GM18870 (cell line): ENCODE results near the gene SMC5.
"Not testable (repeated sequence)": the region's sequence is repeated elsewhere in the genome, so short reads cannot be mapped to it uniquely, and the experiment has no call there.

Source experiments
- ATAC-seq: cut with Tn5 transposase; IDR thresholded peaks from one replicate; pipeline ENCODE4 v1.9.1; 2021; ENCODE audit warnings: moderate library complexity; ENCODE audit not compliant: unreplicated experiment

The SMC5 gene

DNA sequence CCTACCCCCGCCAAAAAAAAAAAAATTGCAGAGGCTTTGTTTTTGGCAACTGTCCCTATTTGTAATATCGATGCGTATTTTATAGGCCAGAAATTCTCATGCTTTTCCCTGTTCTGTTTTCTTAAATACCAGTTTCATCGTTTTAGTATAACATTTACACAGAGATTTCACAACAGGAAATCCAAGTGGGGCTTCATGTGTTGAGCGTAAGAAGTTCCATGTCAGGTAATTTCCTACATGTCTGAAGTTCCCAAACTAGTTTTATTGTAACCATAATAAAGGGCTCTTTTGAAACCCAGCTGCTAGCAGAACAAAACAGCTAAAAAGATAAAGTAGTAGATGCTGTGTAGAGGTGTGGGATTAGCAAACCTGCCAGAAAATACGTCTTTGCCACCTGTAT is 4.2 kb downstream of the SMC5 start:
- no peak for ATAC-seq

DNA sequence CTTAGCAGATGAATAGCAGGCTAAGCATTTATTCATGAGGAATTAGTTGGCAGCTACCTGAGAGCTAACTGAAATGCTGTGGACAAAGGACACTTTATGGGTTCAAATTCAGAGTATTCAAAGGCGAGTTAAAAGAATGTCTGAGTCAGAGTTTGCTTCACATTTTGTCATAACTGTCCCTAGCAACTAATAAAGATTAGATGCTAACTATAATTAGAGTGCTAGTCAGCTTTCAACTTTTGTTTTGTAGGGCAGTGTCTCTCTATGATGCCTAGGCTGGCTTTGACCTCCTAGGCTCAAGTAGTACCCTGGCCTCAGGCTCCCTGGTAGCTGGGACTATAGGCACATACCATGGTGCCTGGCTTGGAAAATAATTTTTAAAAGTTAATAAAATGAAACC is 4.6 kb downstream of the SMC5 start:
- ATAC-seq, result no peak

DNA sequence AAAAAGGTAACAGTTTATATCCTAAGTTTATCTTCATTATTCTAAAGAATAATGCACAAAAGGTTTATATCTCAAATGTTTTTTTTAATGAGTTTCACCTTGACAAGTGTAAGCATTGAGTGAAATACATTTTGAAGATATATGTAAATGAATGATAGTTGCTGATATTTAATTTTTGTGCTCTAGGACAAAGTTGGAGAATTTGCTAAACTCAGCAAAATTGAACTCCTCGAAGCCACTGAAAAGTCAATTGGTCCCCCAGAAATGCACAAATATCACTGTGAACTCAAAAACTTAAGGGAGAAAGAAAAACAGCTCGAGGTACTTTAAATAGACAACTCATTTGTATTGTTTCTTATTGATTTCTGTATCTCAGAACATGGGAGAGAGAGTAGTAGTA is 19.5 kb downstream of the SMC5 start:
- ATAC-seq, result no peak

DNA sequence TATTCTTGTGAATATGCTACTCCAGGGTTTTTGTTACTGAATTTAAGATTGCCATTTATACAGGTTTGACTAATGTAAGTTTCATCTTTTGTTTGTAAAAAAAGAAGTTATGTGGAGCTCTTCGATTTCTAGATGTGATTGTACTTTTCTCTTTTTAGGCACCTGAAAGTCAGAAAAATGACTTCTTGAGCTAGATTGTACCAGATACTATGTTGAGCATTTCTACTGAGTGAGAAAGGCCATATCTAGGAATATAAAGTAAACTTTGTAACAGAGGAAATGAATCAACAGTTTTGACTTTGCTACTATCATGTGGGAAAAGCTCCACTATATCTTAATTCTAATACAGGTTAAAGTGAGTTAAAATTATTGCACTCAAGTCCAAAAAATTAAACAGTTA is 25.1 kb downstream of the SMC5 start:
- no peak for ATAC-seq

DNA sequence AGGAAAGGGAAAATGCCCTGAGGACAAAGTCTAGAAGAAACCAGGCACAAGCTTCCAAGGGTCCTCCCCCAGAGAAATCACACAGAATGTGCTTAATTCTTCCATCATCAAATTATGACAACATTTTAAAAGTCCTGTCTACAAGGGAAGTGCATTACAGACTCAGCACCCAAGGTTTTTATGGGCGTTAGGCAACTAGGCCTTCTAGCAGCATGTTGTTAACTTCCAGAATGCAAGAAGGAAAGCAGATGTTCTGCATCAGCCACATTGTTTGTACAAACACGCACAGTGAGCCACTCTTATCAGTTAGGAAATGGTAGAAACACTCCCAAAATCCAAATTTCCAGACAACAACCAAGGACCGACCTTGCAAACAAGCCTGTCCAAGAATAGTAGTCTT is 26.5 kb downstream of the SMC5 start:
- ATAC-seq, result no peak

DNA sequence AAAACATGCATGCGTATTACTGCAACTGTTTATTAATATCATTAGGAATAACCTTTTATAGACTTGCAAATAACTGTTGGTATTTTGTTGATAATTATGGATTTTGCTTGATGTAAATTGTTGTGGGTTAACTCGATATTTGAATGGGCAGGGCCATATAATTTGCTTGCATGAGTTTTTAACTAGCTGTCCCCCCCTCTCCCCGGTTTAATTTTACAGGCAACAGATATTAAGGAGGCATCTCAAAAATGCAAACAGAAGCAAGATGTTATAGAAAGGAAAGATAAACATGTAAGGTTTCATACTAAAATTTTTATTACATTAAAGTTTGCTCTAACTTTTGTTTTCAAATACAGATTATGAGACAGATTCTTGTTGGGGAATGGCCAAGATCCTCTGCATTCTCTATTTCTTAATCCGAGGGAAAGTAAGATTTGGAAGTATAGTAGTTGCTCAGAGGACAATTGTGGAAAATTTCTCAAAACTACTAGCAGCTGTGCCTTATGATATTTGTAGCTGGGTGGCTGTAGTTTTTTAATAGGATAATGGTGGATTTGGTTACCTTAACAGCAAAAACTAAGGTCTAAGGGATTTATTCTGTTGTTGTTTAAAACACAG is 27.3 kb downstream of the SMC5 start:
- no peak for ATAC-seq

DNA sequence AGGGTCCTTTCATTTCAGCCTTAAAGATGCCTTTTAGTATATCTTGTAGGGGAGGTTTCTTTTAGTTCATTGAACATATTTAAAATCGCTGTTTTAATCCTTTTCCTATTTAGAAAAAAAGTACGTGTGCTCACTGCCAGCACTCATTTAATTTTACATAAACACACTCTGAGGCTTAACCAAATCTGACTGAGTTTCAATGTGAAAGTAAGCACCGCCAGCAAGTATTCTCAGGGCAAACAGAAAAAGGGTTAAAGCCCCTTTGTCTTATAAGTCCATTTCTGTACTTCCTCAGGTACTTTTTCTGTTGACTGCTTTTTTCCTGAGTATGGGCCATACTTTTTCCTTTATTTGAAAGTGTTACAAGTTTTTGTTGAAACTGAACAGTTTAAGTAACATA is 31.8 kb downstream of the SMC5 start:
- no peak for ATAC-seq

DNA sequence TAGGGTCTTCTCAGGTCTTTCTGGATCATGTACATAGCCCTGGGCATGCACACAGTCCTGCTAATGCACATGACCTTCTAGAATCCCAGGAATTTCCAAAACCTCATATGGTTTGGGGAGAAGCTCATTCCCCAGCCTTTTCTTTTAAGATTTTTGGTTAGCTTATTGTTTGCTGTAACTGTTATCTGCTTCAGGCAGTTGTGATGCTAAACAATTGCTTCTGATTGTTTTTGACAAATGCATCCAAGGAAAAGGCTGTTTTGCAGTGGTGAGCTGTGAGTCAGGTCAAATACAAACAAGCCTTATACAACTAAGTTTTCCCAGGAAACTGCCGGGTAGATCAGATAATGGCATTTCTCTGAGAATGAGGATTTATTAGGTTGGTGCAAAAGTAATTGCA is 32.7 kb downstream of the SMC5 start:
- no peak for ATAC-seq

DNA sequence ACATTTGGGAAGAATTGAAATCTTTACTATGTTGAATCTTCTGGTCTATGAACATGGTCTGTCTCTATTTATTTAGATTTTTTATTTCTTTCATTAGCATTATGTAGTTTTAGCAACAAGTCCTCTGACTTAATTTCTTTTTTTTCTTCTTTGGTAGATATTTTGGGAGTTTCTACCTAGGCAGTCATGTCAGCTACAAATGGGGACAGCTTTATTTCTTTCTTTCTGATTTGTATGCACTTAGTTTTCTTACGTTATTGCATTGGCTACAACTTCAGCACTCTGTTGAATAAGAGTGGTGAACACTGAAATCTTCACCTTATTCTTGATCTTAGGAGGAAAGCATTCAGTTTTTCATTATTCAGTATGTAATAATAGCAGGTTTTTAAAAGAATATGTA is 33.5 kb downstream of the SMC5 start:
- no peak for ATAC-seq

DNA sequence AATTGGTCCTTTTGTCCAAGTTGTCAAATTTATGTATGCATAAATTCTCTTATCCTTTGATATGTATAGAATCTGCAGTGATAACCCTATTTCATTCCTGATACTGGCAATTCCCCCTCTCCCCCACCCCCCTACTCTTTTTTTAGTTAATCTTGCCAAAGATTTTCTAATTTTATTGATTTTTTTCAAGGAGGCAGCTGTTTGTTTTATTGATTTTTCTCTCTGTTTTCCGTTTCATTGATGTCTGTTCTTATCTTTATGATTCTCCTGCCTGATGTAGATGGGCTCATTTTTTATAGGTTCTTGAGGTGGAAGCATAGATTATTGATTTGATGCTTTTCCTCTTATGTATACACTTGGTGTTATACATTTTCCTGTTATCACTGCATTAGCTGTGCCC is 34.4 kb downstream of the SMC5 start:
- no peak for ATAC-seq

DNA sequence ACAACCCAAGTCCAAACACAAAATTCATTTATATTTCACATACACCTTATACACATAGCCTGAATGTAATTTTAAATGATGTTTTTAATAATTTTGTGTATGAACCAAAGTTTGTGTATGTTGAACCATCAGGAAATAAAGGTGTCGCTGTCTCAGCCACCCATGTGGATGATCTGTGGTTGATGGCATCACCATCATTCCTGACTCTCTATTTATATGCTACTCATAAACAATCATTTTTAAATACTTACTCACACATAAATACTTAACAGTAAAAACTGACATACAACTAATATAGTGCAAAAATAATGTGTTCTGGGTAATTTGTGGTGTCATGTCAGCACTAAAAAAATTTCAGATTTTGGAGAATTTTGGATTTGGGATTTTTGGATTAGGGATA is 38.4 kb downstream of the SMC5 start:
- no peak for ATAC-seq

DNA sequence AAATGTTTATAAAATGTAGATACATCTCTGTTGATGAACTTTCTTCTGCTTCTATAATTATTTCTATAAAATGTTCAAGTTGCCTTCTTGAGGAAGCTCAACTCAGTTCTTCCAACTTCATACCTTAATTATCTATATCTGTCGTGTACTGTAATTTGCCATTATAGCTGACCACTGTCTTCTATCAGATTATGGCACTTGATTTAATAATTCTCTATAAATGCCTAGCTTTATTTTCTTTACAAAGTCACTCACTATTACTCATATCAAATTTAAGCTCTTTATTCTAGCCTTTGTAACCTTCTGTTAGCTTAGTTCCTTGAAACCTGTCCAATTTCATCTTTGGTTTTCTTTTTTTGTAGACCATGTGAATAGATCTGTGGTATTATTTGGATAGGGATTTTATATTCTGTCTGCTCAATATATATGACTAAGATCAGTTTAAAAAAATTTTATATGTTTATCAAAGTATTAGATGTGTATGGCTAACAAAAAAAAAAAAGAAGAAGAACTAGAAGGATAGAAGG is 39.5 kb downstream of the SMC5 start:
- no peak for ATAC-seq

DNA sequence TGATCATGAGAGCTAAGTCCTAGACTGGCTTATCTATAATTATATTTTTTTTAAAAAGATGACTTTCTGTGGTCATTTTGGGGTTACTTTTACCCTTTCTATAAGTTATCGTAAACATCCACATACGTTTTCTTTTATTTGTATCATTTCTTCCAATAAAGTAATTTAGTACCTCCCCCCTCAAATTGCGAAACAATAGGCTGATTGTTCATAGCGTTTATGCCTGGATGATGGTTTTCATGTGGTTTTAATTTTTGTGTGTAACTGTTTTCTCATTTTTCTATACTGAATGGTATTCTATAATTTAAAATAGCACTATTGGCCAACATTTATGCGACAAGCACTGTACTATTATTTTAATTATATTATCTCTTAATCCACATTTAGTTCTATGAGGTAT is 44.5 kb downstream of the SMC5 start:
- no peak for ATAC-seq

DNA sequence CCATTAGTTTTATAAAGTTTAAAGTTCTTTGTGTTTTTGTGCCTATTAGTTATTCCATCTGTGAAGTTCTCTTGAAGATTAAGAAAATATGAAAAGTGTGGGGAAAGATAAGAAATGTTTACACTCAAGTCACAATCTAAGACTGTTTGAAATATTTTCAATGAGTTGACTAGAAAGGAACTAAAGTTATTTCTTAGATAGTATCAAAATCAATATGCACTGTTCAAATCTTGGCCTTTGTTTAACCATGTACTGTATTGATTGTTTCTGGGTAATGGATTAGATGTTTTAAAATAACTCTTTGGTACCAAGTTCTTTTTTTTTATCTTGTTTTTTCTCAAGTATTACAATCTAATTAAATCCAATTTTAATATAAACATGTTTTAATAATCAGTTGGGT is 46.0 kb downstream of the SMC5 start:
- ATAC-seq, result no peak

DNA sequence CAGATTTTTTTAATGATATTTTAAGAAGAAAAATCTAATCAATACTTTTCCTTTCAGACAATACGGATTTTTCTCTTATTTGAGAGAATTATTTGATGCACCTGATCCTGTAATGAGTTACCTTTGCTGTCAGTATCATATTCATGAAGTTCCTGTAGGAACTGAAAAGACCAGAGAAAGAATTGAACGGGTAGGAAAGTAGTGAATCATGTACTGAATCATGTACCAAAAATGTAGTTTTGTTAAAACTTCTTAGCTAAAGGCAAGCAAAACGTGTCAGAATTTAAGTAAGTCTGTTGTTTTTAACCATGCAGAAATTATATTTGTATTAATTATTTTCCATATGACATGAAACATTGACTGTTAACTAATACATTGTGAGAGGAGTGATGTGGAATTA is 56.6 kb downstream of the SMC5 start:
- ATAC-seq, result no peak

DNA sequence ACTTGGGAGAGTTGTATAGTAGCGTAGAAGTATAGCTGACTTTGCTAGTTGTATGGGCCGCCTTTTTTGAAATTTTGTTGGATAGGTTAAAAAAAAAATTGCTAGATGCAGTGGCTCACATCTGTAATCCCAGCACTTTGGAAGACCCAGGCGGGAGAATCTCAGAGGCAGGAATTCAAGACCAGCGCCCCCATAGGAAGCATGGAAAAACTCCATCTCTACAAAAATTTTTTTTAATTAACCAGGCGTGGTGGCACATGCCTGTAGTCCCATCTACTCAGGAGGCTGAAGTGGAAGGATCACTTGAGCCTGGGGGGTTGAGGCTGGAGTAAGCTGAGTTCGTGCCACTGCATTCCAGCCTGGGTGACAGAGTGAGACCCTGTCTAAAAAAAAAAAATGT is 59.2 kb downstream of the SMC5 start:
- ATAC-seq, result no peak

DNA sequence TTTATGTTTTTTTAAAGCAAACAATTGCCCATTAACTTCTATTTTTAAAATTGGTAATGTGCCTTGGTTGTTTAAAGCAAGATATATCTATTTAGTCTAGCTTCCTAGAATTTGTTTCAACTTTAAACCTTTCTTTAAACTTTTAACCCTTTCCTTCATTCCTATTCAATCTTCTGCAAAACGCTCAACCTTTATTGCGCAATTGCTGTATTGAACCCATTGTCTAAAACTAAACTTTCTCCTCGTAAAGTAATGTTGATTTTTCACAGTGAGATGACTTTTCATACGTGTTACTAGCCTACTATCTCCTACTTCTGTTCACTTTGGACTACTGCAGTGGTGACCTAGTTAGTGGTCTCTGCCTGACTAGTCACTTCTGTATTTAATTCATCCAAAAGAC is 63.3 kb downstream of the SMC5 start:
- no peak for ATAC-seq

DNA sequence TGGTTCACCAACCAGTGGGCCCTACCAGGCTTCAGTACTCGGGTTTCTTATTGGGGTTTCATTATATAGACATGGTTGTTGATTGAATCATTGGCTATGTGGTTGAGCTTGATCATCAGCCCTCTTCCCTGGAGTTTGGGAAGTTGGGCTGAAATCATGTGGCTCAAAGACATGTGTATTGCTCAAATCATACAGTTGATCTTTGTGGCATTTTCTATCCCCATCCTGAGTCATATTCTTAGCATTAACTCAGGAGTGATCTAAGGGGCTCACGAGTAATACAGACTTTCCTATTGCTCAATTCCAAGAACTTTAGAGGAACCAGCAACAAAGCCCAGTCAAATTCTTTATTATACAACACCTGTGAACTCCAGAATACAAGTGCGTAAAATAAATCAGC is 66.2 kb downstream of the SMC5 start:
- ATAC-seq, result no peak

DNA sequence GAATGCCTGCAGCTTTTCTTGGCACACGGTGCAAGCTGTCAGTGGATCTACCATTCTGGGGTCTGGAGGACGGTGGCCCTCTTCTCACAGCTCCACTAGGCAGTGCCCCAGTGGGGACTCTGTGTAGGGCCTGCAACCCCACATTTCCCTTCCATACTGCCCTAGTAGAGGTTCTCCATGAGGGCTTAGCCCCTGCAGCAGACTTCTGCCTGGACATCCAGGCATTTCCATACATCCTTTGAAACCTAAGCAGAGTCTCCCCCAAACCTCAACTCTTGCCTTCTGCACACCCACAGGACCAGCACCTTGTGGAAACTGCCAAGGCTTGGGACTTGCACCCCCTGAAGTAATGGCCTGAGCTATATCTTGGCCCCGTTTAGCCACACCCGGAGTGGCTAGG is 69.8 kb downstream of the SMC5 start:
- ATAC-seq, result not testable (repeated sequence)

DNA sequence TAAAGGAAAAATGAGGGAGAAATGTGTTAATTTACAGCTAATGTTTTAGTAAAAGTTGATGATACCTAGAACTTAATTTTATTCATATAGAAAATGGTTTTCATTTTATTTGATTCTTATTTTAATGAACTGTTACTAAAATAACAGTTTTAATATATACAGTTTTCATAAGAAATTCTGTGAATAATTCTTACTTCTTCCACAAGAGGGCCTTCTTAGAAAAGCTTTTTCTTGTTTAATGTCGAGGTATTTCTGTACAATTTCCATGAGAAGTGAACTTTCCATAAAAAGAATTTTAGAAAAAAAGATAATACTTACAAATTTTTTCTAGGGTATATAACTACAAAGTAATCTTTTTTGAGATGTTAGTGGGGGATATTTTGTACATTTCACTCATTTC is 81.8 kb downstream of the SMC5 start:
- no peak for ATAC-seq

DNA sequence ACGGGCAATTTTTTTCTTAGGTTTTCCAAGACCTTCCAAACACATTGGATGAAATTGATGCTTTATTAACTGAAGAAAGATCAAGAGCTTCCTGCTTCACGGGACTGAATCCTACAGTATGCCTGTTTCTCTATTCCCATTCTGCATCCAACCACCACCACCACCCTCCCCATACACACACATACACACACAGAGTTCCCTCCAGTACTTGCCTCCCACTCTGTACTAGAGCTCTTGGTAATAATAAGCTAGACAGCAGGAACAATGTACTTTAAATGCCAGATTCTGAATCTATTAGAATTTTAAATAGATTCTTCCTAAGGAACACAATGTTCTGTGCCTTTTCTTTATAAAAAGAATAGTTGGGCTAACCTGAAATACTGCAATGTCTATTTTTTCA is 88.3 kb downstream of the SMC5 start:
- no peak for ATAC-seq

DNA sequence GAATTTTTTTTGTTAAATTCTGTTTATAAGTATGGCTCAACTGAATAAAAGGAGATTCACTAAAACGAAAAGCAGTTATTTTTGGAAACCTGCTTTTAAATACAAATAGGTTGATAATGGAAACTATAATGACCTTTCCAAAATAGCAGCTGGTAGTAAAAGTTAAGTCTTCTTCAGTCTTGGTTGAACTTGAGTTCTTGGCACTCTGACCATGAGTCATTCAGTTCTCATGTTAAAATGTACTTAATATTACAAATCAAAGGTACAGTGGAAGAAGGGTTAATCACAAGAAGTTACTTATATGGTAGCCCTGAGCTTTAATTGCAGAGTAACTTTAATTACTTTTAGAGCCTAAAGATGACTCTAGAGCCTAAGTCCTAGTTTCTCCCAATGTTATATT is 93.6 kb downstream of the SMC5 start:
- ATAC-seq, result no peak

DNA sequence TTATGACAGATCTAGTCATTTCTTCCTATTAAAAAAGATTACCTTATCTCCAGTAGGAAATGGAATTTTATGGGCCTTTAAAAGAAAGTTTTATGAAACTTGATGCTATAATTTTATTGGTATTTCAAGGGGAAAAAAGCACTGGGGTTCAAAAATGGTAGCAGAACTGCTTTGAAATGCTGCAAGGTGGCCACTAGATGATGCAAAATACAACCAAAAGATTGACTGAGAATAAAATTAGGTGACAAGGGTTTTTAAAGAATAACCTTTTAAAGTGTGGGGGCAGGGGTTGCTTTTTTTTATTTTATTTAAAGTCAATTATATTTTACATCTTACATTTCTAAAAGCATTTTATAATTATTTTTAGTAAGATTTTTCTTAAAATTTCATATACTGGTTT is 94.0 kb downstream of the SMC5 start:
- ATAC-seq, result no peak

DNA sequence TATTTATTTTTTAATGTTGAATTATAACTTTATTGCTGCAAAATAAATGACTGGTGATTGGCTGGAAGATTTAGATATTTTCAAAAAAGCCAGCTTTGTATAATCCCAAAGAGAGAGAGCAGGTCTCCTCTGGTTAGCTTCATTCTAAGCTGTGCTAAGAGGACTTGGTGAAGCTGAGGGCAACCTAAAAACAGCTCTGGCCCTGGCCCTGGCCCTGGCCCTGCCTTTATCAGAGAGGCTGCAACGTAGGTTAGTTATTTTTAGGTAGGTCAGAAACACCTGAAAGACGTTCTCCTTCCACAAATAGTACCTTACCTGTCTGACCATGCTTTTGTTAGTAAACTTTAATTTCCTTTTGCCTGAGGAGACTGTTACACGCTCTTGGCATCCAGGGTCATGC is 97.0 kb downstream of the SMC5 start:
- no peak for ATAC-seq
